NB4 (cell line): ENCODE measurements around the gene AP1M2.
"Not testable (repeated sequence)": the region's sequence is repeated elsewhere in the genome, so short reads cannot be mapped to it uniquely, and the experiment has no call there.

ENCODE experiments used
- DNase-seq: peaks from one replicate; pipeline ENCODE4 v3.0.0; 2010; ENCODE audit warnings: low read depth
- H3K4me3 ChIP-seq: one replicate; pipeline ENCODE4 v1.5.1; 2011; ENCODE audit warnings: mild to moderate bottlenecking, low read depth, low read length, moderate library complexity
- CTCF ChIP-seq: IDR thresholded peaks from one replicate; pipeline ENCODE4 v1.5.1; 2012; ENCODE audit warnings: low read depth, low read length
- MYC ChIP-seq: IDR thresholded peaks from 2 replicates; pipeline ENCODE4 v1.6.1; 2011; ENCODE audit warnings: low read depth, low read length
- POLR2A ChIP-seq: IDR thresholded peaks from 2 replicates; pipeline ENCODE4 v1.6.1; 2011; ENCODE audit warnings: mild to moderate bottlenecking; ENCODE audit not compliant: insufficient read length; ENCODE audit errors: extremely low read depth
- TF ChIP-seq, protein P1 (sequence below): IDR thresholded peaks from 2 replicates; pipeline ENCODE4 v1.6.1; 2011; ENCODE audit warnings: low read depth, low read length

The AP1M2 gene

GRCh38 chr19:10537668-10538067 is 49.4 kb downstream of the AP1M2 start:
- no peak for DNase-seq
- TF ChIP-seq, protein P1, sequence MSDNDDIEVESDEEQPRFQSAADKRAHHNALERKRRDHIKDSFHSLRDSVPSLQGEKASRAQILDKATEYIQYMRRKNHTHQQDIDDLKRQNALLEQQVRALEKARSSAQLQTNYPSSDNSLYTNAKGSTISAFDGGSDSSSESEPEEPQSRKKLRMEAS, result no peak
- no peak for TF ChIP-seq CTCF
- TF ChIP-seq POLR2A, result no peak
- no peak for TF ChIP-seq MYC
- no peak overlapping the region for H3K4me3 ChIP-seq

- TF ChIP-seq MYC (no peak), CTCF (no peak), POLR2A (no peak)
- TF ChIP-seq, protein P1, result no peak
- DNase-seq, result no peak
Measured at GRCh38 chr19:10535613-10536012, 51.5 kb downstream of the AP1M2 start.

GRCh38 chr19:10533646-10534386 is 53.3 kb downstream of the AP1M2 start:
- no peak overlapping the region for H3K4me3 ChIP-seq
- no peak for DNase-seq
- no peak for TF ChIP-seq CTCF
- TF ChIP-seq, protein P1, result no peak
- no peak for TF ChIP-seq MYC
- TF ChIP-seq POLR2A, result no peak

More at GRCh38 chr19:10535613-10536012, 51.5 kb downstream of the AP1M2 start:
- H3K4me3 ChIP-seq, result no peak overlapping the region

- DNase-seq, result no peak
- H3K4me3 ChIP-seq, result no peak overlapping the region
- TF ChIP-seq, protein P1, result no peak
- TF ChIP-seq CTCF (no peak), MYC (no peak), POLR2A (no peak)
Measured at GRCh38 chr19:10532457-10532856, 54.7 kb downstream of the AP1M2 start.

DNA sequence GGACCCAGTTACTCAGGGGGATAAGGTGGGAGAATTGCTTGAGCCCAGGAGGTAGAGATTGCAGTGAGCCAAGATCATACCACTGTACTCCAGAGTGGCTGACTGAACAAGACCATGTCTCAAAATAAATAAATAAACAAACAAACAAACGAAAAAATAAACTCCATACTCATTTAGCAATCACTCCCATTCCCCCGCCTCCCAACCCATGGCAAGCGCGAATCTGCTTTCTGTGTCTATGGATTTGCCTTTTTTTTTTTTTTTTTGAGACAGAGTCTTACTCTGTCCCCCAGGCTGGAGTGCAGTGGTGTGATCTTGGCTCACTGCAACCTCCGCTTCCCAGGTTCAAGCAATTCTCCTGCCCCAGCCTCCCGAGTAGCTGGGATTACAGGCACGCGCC is 60.2 kb downstream of the AP1M2 start:
- not testable (repeated sequence) for H3K4me3 ChIP-seq, DNase-seq

- TF ChIP-seq MYC (no peak), POLR2A (no peak), CTCF (no peak)
- TF ChIP-seq, protein P1, result no peak
- DNase-seq, result no peak
- H3K4me3 ChIP-seq, result no peak overlapping the region
Measured at GRCh38 chr19:10525636-10526035, 61.5 kb downstream of the AP1M2 start.
